ENCODE measurements around the gene TTC39A. TPM values are rescaled to one million over a fixed set of nuclear protein-coding genes. Genes with fewer than 3 reads are reported as not detected.

The TTC39A gene
- total RNA-seq, 1 donor from 2014 or later: 2.1 TPM

DNA sequence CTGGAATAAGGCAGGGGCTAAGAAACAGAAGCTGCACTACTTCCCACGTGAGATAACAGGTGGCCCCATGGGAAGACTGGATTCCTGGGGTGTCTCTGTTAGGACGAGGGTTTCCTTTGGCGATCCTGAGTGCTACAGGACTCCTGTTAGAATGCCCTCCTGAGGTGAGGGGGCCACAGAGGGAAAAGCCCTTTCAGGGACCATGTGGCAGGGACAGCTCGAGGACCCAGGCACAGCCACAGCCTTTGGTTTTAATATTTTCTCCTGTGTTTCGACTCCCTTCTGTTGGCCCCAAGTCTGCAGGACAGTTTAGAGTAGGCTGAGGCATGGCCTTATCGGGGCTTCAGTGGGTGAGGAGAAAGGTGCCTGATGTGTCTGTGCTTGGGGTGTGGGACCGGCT, 12.6 kb downstream of the TTC39A start:
- Histone ChIP-seq H3K36me3 (ENCODE audit: control insufficient read depth in 3 of 3, insufficient read depth in 3 of 3, low read length in 3 of 3) (no peaks in the 10 kb centered on the region), H3K4me1 (ENCODE audit: control insufficient read depth in 3 of 3, insufficient read depth in 3 of 3, low read length in 3 of 3) (peaks cover 0 to 7% (median 0%) of the 10 kb centered on the region in 3 donors), H3K9ac (ENCODE audit: low read depth in 1 of 3, low read length in 3 of 3) (no peak overlapping the region), H3K4me3 (ENCODE audit: low read length in 3 of 3) (no peak overlapping the region), H3K27me3 (ENCODE audit: control insufficient read depth in 3 of 3, insufficient read depth in 3 of 3, low read length in 3 of 3) (no peaks in the 10 kb centered on the region), H3K27ac (ENCODE audit: low read depth, low read length) (no peak overlapping the region), H3K9me3 (ENCODE audit: control insufficient read depth in 3 of 3, low read length in 3 of 3) (no peaks in the 10 kb centered on the region)

DNA sequence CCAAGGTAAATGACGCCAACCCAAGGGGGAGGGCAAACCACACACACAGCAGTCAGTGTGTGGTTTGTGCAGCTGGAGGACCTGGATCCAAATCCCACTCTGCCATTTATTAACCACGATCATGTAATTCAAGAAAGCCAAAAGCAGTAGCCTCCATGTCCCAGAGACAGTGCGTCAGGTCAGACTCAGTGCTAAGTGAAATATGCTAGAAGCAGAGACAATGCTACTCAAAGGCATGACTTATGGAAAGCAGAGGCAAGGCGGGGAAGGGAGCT, 13.6 kb downstream of the TTC39A start:
- peaks cover 0 to 7% (median 0%) of the 10 kb centered on the region in 3 donors for H3K4me1 ChIP-seq (ENCODE audit: control insufficient read depth in 3 of 3, insufficient read depth in 3 of 3, low read length in 3 of 3)
- no peaks in the 10 kb centered on the region for H3K27me3 ChIP-seq (ENCODE audit: control insufficient read depth in 3 of 3, insufficient read depth in 3 of 3, low read length in 3 of 3)
- H3K36me3 ChIP-seq (ENCODE audit: control insufficient read depth in 3 of 3, insufficient read depth in 3 of 3, low read length in 3 of 3): no peaks in the 10 kb centered on the region
- H3K27ac ChIP-seq (ENCODE audit: low read depth, low read length): no peak overlapping the region
- no peaks in the 10 kb centered on the region for H3K9me3 ChIP-seq (ENCODE audit: control insufficient read depth in 3 of 3, low read length in 3 of 3)
- no peak overlapping the region for H3K9ac ChIP-seq (ENCODE audit: low read depth in 1 of 3, low read length in 3 of 3)
- H3K4me3 ChIP-seq (ENCODE audit: low read length in 3 of 3): no peak overlapping the region

DNA sequence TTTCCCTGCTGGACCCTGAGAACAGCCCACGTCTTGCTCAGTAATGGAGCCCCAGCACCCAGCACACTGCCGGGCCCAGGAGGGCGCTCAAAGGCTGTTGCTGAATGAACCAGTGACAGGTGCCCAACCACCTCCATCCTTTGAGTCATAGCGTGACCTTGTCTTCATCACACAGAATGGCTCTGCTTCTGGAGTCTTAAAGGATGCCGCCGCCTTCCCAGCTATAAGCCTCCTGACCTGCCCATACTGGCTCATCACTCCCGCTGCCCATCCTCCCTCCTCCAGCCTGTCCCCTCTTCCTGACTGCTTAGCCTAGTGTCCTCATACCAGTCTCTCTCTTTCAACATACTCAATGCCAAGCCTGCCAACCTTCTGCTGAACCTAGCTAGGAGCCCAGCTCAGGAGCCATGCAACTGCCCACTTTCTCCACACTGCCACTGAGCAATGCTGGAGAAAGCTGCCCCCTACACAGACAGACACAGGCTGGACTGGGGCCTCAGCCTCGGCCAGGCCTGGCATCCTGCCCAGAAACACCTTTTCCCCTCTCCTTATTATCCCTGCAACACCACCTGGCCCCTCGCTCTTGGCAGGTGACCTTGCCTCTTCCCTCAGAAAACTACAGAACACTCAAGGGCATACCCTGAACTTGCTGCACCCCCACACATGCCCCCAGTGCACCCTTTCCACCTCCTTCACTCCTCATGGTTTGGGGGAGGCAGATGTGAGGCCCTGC, 14.1 kb downstream of the TTC39A start:
- H3K9me3 ChIP-seq (ENCODE audit: control insufficient read depth in 3 of 3, low read length in 3 of 3): no peaks in the 10 kb centered on the region
- no peaks in the 10 kb centered on the region for H3K36me3 ChIP-seq (ENCODE audit: control insufficient read depth in 3 of 3, insufficient read depth in 3 of 3, low read length in 3 of 3)
- peaks cover 0 to 7% (median 0%) of the 10 kb centered on the region in 3 donors for H3K4me1 ChIP-seq (ENCODE audit: control insufficient read depth in 3 of 3, insufficient read depth in 3 of 3, low read length in 3 of 3)
- no peak overlapping the region for H3K27ac ChIP-seq (ENCODE audit: low read depth, low read length)
- no peaks in the 10 kb centered on the region for H3K27me3 ChIP-seq (ENCODE audit: control insufficient read depth in 3 of 3, insufficient read depth in 3 of 3, low read length in 3 of 3)
- no peak overlapping the region for H3K9ac ChIP-seq (ENCODE audit: low read depth in 1 of 3, low read length in 3 of 3)
- H3K4me3 ChIP-seq (ENCODE audit: low read length in 3 of 3): no peak overlapping the region

DNA sequence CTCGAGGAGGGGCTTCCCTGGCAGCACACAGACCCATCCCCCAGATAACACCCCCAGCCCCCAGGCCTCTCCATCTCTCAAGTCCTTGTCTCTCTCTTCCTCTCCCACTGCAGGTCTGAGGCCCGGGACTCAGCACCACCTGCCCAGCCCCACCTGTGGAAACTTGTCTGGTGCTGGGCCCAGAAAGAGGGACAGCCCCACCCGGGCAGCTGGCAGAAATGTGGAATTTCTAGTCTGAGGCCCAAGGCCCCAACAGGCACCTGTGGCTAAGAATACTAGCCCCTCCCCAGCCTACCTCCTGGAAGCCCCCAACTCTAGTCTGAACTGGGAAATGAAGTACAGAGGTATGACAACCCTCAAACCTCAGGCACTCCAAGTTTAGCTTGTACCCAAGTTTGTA, 15.4 kb downstream of the TTC39A start:
- H3K27ac ChIP-seq (ENCODE audit: low read depth, low read length): no peak overlapping the region
- H3K4me3 ChIP-seq (ENCODE audit: low read length in 3 of 3): no peak overlapping the region
- H3K36me3 ChIP-seq (ENCODE audit: control insufficient read depth in 3 of 3, insufficient read depth in 3 of 3, low read length in 3 of 3): no peaks in the 10 kb centered on the region
- peaks cover 0 to 7% (median 0%) of the 10 kb centered on the region in 3 donors for H3K4me1 ChIP-seq (ENCODE audit: control insufficient read depth in 3 of 3, insufficient read depth in 3 of 3, low read length in 3 of 3)
- no peak overlapping the region for H3K9ac ChIP-seq (ENCODE audit: low read depth in 1 of 3, low read length in 3 of 3)
- H3K27me3 ChIP-seq (ENCODE audit: control insufficient read depth in 3 of 3, insufficient read depth in 3 of 3, low read length in 3 of 3): no peaks in the 10 kb centered on the region
- no peaks in the 10 kb centered on the region for H3K9me3 ChIP-seq (ENCODE audit: control insufficient read depth in 3 of 3, low read length in 3 of 3)

DNA sequence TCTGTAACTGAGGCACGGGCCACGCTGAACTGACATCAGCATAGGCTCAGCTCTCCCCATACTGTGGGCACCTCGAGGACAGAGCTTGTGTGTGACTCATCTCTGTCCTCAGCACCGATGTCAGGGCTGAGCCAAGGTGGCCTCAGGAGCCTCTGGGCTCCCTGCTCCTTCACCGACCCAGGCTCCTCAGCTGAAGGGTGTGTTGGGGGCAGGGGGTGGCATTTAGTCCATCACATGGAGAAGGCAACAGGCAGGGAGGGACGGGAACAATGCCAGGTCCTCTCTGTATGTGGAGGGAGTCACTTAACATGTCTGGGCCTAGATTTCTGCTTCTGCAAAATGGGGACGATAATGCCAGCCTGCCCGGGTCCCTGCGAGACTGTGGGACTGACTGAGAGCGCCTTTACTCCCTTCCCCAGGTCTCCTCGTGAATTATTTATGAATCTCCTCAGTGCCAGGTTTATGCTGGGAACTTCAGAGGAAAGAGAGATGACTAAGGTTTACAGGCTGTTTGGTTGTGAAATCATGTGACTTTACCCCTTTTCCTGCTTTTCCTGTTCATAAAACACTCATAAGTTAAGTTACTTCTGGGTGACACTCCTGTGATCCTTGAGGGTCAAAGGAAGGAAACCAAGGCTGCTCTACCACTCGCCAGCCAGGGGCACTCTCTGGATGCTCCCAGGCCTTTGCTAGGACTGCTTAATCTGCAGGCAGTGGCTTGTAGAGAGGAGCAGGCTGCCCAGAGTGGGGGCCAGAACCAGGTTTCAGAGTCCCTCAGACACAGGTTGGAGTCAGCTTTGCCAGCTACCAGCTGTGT, 16.2 kb downstream of the TTC39A start:
- Histone ChIP-seq H3K27ac (ENCODE audit: low read depth, low read length) (peak overlapping the region; percentile 1), H3K4me3 (ENCODE audit: low read length in 3 of 3) (no peak overlapping the region), H3K9ac (ENCODE audit: low read depth in 1 of 3, low read length in 3 of 3) (no peak overlapping the region)

DNA sequence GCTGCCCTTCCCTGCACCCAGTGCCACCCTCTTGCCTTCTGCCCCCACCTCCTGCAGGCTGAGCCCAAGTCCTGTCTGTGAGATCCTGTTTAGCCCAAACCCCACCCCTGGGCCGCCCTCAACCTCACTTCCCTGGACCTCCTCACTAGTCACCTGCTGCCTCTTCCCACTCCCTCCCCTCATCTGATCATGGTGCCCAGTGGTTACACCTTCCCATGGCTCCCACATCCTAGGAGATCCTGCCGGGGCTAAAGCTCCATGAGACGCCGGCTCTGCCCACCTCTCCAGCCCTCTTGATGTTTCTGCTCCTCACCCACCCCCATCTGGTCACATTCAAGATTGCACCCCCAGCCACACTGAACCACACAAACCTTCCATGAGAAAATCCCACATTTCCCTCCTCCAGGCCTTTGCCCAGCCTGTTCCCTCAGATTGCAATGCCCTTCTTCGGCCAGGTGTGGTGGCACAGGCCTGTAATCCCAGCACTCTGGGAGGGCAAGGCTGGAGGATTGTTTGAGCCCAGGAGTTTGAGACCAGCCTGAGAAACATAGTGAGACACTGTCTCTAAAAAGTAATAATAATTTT, 17.0 kb downstream of the TTC39A start:
- Histone ChIP-seq H3K4me3 (ENCODE audit: low read length in 3 of 3) (no peak overlapping the region), H3K27me3 (ENCODE audit: control insufficient read depth in 3 of 3, insufficient read depth in 3 of 3, low read length in 3 of 3) (no peaks in the 10 kb centered on the region), H3K4me1 (ENCODE audit: control insufficient read depth in 3 of 3, insufficient read depth in 3 of 3, low read length in 3 of 3) (peaks cover 0 to 7% (median 0%) of the 10 kb centered on the region in 3 donors), H3K36me3 (ENCODE audit: control insufficient read depth in 3 of 3, insufficient read depth in 3 of 3, low read length in 3 of 3) (no peaks in the 10 kb centered on the region), H3K9ac (ENCODE audit: low read depth in 1 of 3, low read length in 3 of 3) (no peak overlapping the region), H3K27ac (ENCODE audit: low read depth, low read length) (no peak overlapping the region), H3K9me3 (ENCODE audit: control insufficient read depth in 3 of 3, low read length in 3 of 3) (no peaks in the 10 kb centered on the region)

More for the DNA sequence above, 16.2 kb downstream of the TTC39A start:
- Histone ChIP-seq H3K27me3 (ENCODE audit: control insufficient read depth in 3 of 3, insufficient read depth in 3 of 3, low read length in 3 of 3) (no peaks in the 10 kb centered on the region), H3K9me3 (ENCODE audit: control insufficient read depth in 3 of 3, low read length in 3 of 3) (no peaks in the 10 kb centered on the region), H3K4me1 (ENCODE audit: control insufficient read depth in 3 of 3, insufficient read depth in 3 of 3, low read length in 3 of 3) (peaks cover 0 to 7% (median 0%) of the 10 kb centered on the region in 3 donors), H3K36me3 (ENCODE audit: control insufficient read depth in 3 of 3, insufficient read depth in 3 of 3, low read length in 3 of 3) (no peaks in the 10 kb centered on the region)

DNA sequence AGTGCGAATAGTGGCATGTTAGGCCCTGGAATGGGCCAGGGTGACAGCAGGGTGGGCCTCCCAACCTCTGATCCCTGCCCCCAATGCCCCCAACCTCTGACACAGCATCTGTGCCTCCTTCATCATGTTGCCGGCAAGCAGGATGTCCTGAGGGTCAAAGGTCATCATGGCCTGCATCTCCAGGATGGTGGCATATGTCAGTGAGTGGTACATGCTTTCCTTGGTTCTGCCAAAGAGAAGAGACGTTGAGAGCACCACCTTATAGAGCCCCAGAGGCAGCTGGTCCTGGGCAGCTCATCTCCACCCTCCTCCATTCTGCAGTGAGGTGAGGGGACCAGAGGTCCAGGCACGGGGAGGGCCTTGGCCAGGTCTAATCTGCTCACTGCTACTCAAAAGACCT, 17.6 kb downstream of the TTC39A start:
- Histone ChIP-seq H3K4me3 (ENCODE audit: low read length in 3 of 3) (no peak overlapping the region), H3K27me3 (ENCODE audit: control insufficient read depth in 3 of 3, insufficient read depth in 3 of 3, low read length in 3 of 3) (no peaks in the 10 kb centered on the region), H3K9ac (ENCODE audit: low read depth in 1 of 3, low read length in 3 of 3) (no peak overlapping the region), H3K9me3 (ENCODE audit: control insufficient read depth in 3 of 3, low read length in 3 of 3) (no peaks in the 10 kb centered on the region), H3K36me3 (ENCODE audit: control insufficient read depth in 3 of 3, insufficient read depth in 3 of 3, low read length in 3 of 3) (no peaks in the 10 kb centered on the region), H3K4me1 (ENCODE audit: control insufficient read depth in 3 of 3, insufficient read depth in 3 of 3, low read length in 3 of 3) (peaks cover 0 to 7% (median 0%) of the 10 kb centered on the region in 3 donors), H3K27ac (ENCODE audit: low read depth, low read length) (no peak overlapping the region)

DNA sequence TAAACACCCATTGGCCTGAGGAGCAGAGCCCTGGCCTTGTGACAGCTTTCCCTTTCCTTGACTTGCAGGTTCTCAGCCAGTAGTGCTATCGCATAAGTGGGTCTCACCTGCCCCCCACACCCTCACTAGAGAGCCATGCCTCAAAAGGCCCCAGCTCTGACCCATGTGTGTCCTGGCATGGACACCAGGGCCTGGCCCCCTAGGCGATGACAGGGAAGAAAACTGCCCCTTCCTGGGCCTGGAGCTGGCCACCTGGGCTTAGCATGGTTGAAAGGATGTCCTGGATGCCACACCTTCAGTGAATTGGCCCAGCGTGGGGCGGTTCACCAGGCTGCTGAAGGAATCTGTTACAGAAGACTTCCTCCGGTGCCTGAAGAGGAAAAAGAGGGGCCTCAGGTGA, 18.5 kb downstream of the TTC39A start:
- Histone ChIP-seq H3K36me3 (ENCODE audit: control insufficient read depth in 3 of 3, insufficient read depth in 3 of 3, low read length in 3 of 3) (no peaks in the 10 kb centered on the region), H3K27ac (ENCODE audit: low read depth, low read length) (no peak overlapping the region), H3K27me3 (ENCODE audit: control insufficient read depth in 3 of 3, insufficient read depth in 3 of 3, low read length in 3 of 3) (no peaks in the 10 kb centered on the region)

DNA sequence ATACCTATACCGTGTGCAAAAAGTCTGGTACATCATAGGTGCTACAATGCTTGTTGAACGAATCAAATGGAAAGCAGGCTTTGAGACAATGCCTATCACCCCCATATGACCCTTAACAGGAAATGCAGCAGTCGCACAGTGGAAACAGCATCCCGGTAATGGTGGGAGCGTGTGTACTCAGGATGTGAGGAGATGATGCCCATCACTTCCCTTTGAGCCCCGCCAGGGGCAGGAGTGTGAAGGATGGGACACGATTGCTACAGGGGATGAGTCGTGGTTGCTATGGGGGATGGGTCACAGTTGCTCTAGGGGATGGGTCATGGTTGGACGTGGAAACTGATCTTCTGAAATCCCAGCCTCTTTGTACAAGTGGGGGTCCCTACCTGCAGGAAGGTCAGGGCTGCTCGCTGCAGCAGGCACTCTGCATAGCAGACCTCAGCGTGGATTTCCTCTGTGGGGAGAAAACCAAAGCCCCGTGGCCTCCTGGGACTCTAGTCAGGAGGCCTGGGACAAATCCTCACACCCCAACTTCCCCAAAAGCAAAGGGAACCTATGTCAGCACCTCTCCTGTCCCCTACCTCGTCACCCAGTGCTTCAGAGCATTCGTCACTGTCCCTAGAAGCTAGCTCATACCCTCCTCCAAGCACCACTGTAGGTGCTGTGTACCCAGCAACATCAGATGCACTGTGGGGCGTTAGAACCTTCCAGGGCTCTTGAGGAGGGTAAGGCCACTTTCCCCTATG, 19.3 kb downstream of the TTC39A start:
- H3K27me3 ChIP-seq (ENCODE audit: control insufficient read depth in 3 of 3, insufficient read depth in 3 of 3, low read length in 3 of 3): no peaks in the 10 kb centered on the region
- H3K36me3 ChIP-seq (ENCODE audit: control insufficient read depth in 3 of 3, insufficient read depth in 3 of 3, low read length in 3 of 3): no peaks in the 10 kb centered on the region
- H3K4me1 ChIP-seq (ENCODE audit: control insufficient read depth in 3 of 3, insufficient read depth in 3 of 3, low read length in 3 of 3): peaks cover 0 to 7% (median 0%) of the 10 kb centered on the region in 3 donors
- no peak overlapping the region for H3K9ac ChIP-seq (ENCODE audit: low read depth in 1 of 3, low read length in 3 of 3)
- no peak overlapping the region for H3K27ac ChIP-seq (ENCODE audit: low read depth, low read length)
- H3K9me3 ChIP-seq (ENCODE audit: control insufficient read depth in 3 of 3, low read length in 3 of 3): no peaks in the 10 kb centered on the region
- no peak overlapping the region for H3K4me3 ChIP-seq (ENCODE audit: low read length in 3 of 3)

More for the DNA sequence above, 18.5 kb downstream of the TTC39A start:
- Histone ChIP-seq H3K9ac (ENCODE audit: low read depth in 1 of 3, low read length in 3 of 3) (no peak overlapping the region), H3K4me1 (ENCODE audit: control insufficient read depth in 3 of 3, insufficient read depth in 3 of 3, low read length in 3 of 3) (peaks cover 0 to 7% (median 0%) of the 10 kb centered on the region in 3 donors), H3K4me3 (ENCODE audit: low read length in 3 of 3) (no peak overlapping the region), H3K9me3 (ENCODE audit: control insufficient read depth in 3 of 3, low read length in 3 of 3) (no peaks in the 10 kb centered on the region)
